ENCODE data around the gene RPS5.
"Not testable (repeated sequence)": the region's sequence is repeated elsewhere in the genome, so short reads cannot be mapped to it uniquely, and the experiment has no call there.

RPS5 gene

GRCh38 chr19:58386576-58387337 is at the start of gene RPS5:
RPS5 (plus strand) TSS chr19:58387269; CDS start chr19:58388138, 869 bp downstream.
- DNase-seq = peak; percentile 95

DNA sequence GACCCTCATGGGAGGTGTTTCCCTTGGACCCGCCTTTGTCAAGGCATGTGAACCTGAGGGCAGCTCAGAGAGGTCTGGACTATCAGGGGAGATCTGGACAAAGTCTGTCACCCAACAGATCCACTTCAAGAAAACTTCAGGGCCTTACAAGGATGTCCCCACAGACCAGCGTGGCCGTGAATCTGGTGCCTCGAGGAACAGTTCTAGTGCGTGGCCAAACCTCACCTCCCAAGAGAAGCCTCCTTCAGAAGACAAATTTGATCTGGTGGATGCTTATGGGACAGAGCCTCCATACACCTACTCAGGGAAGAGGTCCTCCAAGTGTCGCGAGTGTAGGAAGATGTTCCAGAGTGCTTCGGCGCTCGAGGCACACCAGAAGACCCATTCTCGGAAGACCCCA is 48.7 kb upstream of the RPS5 start:
- no peak for DNase-seq

DNA sequence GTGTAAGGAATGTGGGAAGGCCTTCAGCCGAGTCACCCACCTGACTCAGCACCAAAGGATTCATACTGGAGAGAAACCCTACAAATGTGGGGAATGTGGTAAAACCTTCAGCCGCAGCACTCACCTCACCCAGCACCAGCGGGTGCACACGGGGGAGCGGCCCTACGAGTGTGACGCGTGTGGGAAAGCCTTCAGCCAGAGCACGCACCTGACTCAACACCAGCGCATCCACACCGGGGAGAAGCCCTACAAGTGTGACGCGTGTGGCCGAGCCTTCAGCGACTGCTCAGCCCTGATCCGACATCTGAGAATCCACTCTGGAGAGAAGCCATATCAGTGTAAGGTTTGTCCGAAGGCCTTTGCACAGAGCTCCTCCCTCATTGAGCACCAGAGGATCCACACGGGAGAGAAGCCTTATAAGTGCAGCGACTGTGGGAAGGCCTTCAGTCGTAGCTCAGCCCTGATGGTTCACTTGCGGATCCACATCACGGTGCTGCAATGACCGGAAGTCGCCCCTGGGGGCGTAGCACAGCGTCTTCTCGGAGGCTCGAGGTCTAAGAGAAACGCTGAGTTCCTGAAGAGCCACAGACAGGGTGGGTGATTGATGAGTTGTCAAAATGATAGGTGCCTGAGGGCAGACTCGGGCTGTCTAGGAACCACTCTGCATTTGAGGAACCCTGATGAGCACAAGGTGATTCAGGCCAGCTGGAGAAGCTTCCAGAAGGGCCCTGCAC is 48.1 kb upstream of the RPS5 start:
- DNase-seq = no peak

- DNase-seq = no peak
These were observed 41.5 kb upstream of the RPS5 start for GRCh38 chr19:58345558-58345957.

DNA sequence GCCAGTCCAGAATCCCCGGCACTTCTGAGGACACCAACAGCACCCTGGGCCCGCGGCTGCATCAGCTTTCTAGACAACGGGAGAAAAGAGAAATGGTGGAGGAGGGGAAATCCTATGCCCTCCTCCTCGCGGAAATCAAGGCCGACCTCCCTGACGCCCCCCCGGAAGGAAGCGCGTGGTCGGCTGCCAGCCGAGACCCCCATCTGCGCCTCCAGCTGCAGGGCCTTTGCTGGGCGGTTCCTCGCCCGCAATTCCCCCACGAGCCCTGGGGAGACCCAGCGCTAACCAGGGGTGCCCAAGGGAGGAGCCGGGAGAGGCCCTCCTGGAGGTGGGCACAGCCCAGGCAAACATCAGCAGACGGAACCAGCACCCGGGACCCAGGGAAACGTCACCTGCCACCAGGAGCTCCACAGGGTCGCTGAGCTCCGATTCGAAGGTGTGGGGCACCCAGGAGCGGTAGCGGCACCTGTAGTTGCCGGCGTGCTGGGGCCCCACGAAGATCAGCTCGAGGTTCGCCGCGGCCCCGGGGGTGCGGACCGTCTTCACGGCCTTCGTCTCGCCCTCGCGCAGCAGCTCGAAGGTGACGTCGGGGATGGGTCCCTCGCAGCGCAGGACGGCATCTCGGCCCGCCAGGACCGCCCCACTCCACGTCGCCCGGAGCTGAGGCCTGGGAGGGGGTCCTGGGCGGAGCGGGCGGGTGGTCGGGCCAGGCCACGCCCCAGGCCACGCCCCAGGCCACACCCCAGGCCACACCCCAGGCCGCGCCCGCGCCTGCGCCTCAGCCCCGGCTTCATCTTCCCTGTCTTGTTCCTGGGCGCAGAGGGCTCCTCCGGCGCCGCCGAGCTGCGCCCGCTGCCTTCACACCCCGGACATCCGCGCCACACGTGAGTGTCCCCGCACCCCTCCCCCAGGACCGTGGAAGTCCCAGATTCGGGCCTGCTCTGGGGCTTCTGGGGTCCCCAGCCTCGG is 39.8 kb upstream of the RPS5 start:
- DNase-seq = peak; percentile 27

DNA sequence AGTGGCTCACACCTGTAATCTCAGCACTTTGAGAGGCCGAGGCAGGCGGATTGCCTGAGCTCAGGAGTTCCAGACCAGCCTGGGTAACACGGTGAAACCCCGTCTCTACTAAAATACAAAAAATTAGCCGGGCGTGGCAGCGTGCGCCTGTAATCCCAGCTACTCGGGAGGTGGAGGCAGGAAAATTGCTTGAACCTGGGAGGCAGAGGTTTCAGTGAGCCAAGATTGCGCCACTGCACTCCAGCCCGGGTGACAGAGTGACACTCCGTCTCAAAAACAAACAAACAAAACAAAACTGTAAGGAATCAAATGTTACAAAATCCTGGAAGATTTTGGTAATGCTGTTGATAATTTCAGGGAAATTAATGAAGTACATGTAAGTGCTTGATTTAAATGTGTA is 39.0 kb upstream of the RPS5 start:
- DNase-seq = not testable (repeated sequence)

GRCh38 chr19:58349590-58349989 is 37.5 kb upstream of the RPS5 start:
- DNase-seq = no peak

DNA sequence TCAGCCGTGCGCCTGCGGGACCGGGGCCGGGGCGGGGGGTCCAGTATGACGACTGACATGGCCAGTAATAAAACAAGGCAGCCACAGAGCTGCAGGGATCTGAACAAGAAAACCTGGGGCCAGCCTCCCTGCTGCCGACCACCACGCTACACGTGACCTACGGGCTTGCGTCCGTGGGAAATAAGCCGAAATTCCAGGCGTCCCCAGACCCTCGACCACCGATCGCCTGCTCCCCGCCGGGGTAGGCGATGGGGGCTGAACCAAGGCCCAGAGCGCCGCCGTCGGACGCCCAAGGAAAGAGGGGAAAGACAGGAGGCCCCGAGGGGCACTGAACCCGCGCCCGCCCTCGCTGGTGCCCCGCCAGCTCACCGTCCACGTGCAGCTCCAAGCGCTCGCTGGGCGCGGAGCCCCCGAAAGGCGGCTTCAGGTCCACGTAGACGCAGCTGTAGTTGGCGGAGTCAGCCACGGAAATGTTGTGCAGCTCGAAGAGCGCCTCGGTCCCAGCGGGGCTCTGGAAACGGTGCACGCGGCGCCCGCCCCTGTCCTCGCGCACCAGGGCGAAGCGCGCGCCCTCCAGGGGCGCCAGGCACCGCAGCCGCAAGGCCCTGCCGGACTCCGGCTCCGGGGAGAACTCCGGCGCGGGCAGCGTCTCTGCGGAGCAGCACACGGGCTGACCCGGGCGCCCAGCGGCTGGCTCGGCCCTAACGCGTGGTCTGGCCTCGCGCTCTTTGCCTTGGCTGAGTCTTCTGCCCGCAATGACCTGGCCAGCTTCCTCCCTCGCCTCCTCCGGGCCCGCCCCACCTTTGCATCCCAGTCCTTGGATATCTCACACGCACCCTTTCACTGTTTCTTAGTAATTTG is 36.8 kb upstream of the RPS5 start:
- no peak for DNase-seq

DNA sequence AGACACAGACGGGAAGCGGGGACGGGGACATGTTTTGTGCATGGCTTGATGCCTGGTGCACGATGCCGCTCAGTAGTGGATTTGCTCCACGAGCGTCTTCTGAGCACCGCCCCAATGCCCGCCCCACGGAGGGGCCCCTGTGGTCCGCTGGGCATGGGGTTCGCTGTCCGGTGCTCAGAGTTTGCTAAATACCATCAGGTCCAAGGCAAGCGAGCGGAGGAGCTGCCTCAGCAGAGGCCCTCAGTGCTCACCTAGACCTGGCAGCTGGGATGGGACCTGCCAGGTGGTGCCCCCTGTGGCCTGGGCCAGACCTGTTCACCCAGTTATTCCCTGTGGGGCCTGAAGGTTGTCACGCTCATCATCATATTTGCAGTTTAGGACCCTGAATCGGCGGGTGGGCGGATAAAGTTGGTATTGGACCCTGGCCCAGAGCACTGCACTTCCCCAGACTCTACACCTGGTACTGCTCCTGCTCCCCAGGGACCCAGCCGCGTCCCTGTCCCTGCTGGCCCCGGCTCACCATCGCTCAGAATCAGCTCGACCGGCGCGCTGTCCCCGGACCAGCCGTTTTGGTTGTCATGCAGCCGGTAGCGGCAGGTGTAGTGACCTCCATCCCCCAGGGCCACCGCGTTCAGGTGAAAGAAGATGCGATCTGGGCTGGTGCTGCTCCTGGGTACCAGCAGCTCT is 36.1 kb upstream of the RPS5 start:
- DNase-seq = no peak

GRCh38 chr19:58351558-58351878 is 35.6 kb upstream of the RPS5 start:
- DNase-seq = no peak

DNA sequence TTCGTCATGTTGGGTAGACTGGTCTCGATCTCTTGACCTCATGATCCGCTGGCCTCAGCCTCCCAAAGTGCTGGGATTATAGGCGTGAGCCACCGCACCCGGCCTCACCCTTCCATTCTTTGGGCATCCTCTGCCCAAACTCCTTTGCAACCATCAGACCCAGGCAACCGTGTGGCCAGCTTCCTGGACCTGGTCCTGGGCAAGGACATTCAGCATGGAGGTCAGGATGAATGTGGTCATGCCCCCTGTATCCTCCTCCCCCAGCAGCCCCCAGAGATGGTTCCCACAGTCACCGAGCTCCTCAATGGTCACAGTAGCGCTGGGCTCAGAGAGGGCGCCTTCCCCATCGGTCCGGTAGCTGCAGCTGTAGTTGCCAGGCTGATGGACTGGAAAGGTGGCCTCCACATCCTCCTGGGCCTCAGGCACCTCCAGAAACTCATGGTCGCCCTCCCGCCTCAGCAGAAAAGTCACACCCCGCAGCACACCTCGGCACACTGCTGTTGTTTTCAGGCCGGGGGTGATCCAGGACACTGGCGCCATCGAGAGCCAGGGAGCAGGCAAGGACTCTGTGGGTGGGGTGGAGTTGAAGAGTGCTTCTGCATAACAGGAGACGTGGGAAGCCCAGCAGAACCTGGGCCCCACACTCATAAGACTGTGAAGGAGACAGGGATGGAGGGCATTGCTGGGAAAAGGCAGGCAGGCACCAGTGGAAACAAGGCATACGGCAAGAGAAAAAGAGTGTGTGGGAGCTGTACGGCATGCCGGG is 34.9 kb upstream of the RPS5 start:
- DNase-seq = no peak

- no peak for DNase-seq
These were observed 34.1 kb upstream of the RPS5 start, which contains the start of gene A1BG for GRCh38 chr19:58352760-58353671. A1BG (minus strand) TSS chr19:58353492; CDS start chr19:58353437, 55 bp downstream.

DNA sequence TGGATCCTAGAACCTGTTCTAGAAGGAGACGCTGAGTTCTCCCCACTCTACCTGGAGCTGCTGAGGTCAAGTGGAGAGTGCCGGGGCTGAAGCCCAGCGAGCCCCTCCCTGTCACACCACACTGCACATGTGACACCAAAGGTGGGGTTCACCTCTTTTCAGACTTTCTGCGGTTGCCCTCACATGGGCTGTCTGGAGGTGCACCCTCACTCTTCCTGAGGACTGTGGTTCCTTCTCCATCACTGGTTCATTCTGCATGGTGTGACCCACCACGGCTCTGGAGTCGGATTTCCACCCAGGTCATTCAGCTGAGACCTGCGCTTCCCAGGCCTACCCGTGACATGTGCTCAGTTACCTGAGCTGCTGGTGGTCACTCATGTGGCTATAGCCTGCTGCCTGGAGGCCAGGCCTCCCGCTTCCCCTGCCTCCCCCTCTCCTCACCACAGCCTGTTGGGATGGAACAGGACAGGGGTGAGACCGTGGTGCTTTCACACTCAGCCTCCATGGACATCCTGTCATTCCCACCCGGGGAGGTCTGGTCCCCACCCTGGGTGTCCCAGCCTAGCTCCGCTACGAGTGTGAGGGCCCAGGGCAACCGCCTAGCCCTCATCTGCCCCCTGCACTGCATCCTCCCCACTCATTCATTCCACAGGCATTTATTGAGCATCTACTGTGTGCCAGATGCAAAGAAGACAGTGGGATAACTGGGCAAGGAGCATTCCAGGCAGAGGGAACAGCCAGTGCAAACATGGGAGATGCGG is 33.2 kb upstream of the RPS5 start:
- DNase-seq = no peak

DNA sequence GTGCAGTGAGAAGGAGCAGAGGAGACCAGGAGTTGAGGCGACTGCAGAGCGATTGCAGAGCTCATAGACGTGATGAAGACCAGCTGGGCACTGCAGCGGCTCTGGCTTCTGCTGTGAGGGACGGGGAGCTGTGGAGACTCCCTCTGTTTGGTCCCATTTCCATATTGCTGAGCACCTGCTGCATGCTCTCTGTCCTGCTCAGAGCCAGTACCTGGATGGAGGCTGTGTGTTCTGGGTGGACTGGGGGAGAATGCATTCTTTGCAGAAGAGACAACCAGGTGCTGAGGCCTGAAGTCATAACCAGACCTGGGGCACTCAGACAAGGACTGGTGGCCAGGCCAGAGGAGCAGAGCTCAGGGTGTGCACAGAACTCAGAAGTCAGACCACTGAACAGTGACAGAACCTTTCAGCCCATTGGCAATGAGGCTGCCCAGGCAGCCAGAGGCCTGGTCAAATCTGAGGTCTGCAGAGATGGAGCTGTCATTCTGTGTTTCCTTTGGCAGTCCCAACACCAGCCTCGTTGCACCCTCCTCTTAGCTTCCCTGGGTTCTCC is 32.5 kb upstream of the RPS5 start:
- DNase-seq = no peak

DNA sequence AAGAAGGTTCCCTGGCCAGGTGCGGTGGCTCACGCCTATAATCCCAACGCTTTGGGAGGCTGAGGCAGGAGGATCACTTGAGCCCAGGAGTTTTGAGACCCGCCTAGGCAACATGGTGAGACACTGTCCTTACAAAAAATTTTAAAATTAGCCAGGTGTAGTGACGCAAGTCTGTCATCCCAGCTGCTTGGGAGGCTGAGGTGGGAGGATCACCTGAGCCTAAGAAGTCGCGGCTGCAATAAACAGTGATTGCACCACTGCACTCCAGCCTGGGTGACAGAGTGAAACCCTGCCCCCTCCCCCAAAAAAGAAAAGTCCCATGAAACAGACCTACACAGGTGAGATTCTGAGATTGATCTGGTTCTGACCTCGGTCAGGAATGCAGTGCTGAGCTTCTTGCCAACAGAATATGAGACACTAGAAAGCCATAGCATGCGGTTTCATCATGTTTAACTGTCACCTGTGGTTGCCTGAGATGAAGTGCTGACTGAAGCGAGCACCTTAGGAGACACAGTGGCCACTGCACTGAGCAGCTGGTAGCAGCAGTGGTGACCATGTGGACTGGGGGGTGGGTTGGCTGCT is 31.8 kb upstream of the RPS5 start:
- DNase-seq = no peak

GRCh38 chr19:58355908-58356765 is 30.9 kb upstream of the RPS5 start:
- no peak for DNase-seq
